ENCODE data around the gene BRF1.
"Not testable (repeated sequence)": the region's sequence is repeated elsewhere in the genome, so short reads cannot be mapped to it uniquely, and the experiment has no call there.

Gene BRF1

DNA sequence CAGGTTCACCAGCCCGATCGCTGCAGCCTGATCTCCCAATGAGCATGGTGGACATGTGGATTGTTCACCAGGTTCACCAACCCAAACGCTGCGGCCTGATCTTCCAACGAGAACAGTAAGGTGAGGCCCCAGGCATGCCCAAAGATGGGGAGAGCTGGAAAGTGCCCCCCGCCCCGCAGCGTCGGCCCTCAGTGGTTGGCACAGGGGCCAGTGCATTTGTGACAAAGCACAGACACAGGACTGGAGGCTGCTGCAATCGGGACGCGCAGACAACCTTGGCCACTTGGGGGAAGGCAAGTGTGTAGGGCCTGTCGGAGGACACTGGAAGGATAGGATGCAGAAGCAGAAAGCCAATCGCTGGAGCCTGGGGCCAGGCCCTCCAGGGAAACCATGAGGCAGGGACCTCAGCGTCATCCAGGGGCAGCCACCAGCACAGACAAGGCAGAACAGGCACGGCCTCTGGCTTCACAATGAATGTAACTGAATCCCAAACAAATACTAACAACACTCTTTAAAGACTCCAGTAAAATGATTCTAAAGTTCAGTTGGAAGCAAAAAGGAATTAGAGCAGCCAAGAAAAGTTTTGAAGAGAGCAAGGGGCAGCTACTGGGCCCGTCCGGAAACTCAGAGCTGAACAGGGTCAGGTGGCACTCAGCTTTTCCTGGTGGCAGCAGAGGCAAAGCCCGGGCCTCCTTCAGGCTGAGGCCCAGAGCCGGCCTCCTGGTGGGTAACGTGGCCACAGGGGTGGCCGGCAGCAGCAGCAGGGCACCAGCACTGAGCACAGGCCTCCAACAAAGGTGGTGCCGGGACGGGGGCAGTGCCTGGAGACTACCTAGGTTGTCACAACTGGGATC is 13.3 kb downstream of the BRF1 start:
- DNase-seq: no peak

GRCh38 chr14:105286759-105287144 is 14.0 kb downstream of the BRF1 start:
- no peak for DNase-seq

DNA sequence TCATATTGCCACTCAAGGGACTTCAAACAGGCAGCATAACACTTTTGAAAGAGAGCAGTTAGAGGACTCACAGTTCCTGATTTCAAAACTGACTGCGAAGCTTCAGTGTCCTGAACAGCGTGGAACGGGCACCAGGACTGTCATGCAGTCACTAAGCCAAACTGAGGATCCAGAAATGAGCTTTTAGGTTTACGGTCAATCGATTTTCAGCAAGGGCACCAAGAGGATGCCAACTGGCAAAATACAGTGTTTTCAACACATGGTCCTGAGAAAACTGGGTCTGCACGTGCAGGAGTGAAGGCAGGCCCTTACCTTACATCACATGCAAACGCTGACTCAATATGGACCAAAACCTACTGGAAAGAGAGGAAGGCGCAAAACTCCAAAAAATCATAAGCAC is 15.6 kb downstream of the BRF1 start:
- DNase-seq: no peak

DNA sequence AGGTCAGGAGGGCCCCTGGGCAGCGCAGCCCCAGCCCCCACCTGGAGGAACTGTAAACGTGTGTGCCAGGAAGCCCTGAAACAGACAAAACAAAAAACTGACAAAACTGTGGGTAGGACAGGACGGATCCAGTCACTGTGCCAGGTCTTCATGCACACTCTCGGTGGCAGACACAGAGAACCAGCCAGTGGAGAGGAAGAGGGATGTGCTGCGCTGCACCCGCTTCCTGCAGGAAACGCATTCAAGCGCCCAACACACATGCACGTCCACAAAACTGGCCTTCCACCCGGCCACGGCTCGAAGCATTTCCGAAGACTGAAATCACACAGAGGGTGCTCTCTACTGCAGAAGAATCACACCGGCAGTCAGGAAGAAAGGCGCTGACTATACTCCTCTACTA is 16.9 kb downstream of the BRF1 start:
- DNase-seq: no peak

- no peak for DNase-seq
Observed at GRCh38 chr14:105283028-105283427, 17.8 kb downstream of the BRF1 start.

DNA sequence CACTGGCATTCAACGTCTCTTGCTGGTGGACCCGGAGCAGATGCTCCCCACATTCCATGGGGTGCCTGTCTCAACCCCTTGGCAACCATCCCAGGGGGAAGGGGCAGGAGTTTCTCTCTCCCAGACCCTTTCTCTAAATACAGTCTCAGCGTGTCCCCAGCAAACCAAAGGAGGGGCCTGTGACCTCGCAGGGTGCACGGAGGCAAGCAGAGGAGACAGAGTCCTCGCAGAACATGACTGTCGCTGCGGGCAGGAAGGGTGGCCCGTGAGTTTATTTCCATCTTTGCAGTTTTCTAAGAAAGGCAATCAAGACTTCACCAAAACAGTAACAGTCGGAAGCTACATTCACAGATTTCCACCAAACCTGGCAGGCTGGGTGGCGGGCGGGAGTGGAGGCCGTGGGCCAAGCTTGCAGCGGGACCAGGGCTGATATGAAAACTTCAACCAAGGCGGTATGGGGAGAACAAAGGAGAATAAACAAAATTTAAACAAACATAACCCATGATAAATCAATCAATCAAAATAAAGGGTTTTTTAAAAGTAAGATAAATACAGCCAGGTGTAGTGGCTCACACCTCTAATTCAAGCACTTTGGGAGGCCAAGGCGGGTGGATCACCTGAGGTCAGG is 18.6 kb downstream of the BRF1 start:
- DNase-seq: peak in 1 of 3 experiments; percentile 23

- DNase-seq: peak; percentile 13 to 64 (median 49)
Observed at GRCh38 chr14:105281371-105282097, 19.3 kb downstream of the BRF1 start.

DNA sequence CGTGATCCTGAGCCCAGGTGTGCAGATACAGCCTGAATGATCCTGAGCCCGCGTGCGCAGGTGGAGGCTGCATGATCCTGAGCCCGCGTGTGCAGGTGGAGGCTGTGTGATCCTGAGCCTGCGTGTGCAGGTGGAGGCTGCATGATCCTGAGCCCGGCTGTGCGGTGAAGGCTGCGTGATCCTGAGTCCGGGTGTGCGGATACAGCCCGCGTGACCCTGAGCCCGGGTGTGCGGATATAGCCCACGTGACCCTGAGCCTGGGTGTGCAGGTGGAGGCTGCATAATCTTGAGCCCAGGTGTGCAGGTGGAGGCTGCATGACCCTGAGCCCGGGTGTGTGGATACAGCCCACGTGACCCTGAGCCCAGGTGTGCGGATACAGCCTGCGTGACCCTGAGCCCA is 20.3 kb downstream of the BRF1 start:
- no peak for DNase-seq

DNA sequence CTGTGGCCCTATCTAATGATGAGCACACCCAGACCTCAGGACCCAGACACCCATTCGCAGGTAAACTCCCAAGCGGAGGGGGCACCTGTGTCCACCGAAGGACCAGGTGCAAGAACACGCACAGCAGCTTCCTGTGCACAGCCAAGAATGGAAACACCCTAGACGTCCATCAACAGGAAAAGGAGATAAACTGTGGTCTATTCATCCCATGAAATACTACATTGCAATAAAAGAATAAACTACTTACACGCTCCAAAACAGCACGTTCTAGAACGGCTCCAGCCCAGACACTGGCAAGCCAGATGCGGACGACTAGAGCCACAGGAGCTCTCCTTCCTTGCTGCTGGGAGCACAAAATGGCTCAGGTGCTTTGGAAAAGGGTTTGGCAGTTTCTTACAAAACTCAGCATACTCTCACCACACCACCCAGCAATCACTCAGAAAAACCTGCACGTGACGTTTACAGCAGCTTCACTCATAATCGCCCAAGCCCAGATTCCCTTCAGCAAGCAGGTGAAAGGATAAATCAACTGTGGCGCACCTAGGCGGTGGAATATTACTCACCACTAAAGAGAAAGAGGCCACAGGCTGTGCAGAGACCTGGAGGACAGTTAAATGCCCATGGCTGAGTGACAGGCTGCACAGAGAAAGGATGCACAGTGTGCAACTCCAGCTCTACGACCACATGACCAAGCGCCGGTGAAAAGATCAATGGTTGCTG is 21.0 kb downstream of the BRF1 start:
- DNase-seq: no peak

GRCh38 chr14:105277448-105277847 is 23.4 kb downstream of the BRF1 start:
- DNase-seq: not testable (repeated sequence)

DNA sequence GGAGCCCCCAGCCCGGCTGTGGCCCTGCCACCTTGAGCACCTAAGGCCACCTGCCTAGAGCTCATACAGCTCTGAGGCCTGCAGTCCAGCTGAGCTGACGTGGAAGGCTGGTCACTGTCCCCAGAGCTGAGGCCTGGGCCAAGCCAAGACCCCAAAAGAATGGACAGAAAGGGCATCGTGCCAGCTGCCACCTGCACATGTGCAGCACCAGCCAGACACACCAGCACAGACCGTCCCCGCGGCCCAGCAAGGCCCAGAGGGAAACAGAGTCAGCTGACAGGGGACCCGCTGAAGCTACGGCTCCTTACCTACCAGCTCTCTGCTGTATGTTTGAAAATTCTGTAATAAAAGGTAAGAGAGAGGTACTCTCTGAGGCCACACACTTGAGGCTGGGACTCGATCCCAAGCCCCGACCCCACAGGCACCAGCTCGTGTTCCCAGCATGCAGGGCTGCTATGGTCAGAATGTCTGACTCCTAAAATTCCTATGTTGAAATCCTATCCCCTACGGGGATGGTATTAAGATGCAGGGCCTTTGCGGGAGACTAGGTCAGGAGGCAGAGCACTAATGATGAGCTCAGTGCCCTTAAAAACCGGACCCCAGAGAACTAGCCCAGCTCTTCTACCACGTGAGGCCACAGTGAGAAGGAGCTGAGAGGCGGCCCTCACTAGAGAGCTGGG is 25.4 kb downstream of the BRF1 start:
- no peak for DNase-seq

DNA sequence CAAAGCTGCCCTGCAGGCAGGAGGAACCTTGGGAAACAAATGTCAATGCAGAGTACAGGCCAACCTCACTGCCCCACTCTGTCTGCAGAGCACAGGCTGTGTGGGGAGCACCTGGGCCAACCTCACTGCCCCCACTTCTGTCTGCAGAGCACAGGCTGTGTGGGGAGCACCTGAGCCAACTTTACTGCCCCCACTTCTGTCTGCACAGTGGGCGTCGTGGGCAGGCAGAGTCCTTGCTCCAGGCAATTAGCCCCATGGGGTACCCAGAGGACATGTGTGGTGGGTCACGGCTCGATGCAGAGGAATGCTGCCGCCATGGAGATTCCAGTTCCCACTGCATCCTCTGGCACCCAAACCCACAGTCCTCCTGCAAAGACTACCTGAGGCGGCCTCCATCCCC is 26.2 kb downstream of the BRF1 start:
- DNase-seq: no peak

DNA sequence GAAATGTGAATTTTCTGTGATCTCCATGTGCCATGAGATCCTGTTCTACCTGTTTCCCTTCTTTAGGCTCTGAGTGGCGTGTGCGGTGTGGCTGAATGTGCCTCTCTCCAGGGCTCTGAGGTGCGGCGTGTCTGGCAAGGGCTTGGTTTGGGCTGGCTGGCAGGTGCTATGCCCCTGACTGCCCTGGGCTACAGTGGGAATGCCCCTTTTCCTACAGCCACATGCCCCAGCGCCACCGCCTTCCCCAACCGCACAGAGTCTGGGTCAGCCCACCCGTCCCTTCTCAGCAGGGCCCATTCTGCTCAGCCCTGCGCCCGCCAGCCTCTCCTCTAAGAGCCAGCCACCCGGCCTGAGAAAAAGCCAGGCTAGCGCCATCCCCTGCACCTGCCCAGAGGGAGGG is 27.7 kb downstream of the BRF1 start:
- DNase-seq: peak in 2 of 3 experiments; percentile 32 to 59

GRCh38 chr14:105272623-105273022 is 28.2 kb downstream of the BRF1 start:
- DNase-seq: no peak

- DNase-seq: no peak
Observed at GRCh38 chr14:105271224-105271890, 29.4 kb downstream of the BRF1 start.

- DNase-seq: no peak
Observed at GRCh38 chr14:105269405-105269804, 31.4 kb downstream of the BRF1 start.

DNA sequence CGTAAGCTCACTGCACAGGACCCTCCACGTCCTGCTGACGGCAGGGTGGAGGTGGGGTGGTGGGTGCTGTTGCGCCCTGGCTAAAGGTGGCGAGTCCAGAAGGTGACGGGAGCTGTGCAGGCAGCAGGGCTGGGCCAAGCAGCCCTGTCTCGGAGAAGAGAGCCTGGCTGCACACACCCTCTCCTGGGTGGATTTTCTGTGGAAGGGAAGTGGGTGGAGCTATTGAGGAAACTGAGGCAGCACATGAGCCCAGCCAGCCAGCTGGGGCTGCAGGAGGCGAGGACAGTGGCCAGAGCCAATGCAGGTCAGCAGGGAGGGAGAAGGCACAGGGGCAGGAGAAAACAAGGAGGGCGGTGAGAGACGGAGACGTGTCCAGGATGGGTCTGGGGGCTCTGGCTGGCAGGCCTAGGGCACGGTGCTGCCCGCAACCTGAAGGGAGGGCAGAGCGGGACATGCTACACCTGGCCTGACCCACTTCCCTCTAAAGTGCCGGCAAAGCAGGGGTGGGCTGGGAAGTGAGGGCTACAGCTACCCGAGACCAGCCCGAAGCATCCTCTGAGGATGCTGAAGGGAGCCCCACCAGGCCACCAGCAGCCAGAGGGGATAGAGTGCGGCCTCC is 32.0 kb downstream of the BRF1 start:
- no peak for DNase-seq

GRCh38 chr14:105267820-105268548 is 32.8 kb downstream of the BRF1 start:
- peak in 1 of 3 experiments; percentile 18 for DNase-seq

- no peak for DNase-seq
Observed at GRCh38 chr14:105261781-105262180, 39.0 kb downstream of the BRF1 start.

DNA sequence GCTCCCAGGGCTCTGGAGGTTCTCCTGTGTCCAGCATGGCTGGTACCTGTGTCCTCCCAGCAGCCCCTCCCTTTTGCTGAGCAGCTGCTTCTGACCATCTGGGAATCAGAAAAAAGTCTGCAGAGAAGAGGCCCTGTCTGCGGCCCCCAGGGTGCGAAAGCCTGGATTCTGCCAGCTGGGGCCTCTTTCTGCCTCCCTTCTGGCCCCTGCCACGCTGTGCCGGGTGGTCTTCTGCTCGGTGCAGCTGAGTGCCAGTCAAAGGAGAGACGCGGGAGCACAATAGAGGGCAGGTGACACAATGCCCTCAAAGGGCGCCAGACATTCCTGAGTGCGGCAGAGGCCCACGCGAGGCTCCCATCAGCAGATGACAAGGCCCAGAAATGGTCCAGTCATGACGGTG is 39.8 kb downstream of the BRF1 start:
- DNase-seq: peak in 1 of 3 experiments; percentile 58

- peak in 2 of 3 experiments; percentile 49 to 63 for DNase-seq
Observed at GRCh38 chr14:105258846-105259245, 42.0 kb downstream of the BRF1 start.

All from NCI-H1417 (cell line).